CD14-positive monocyte (primary cell): ENCODE measurements around the gene FAM184A. TPM values are rescaled to one million over a fixed set of nuclear protein-coding genes. Genes with fewer than 3 reads are reported as not detected.

Source experiments
- DNase-seq, 3 donors: peaks; one replicate each; pipeline ENCODE4 v3.0.0-alpha.2; 2011 to 2022
- H2AFZ ChIP-seq: 2 replicates; pipeline ENCODE4 v1.6.0; 2012; ENCODE audit warnings: mild to moderate bottlenecking, low read depth, low read length, inconsistent platforms; ENCODE audit not compliant: insufficient read depth, poor library complexity, severe bottlenecking
- H3K27ac ChIP-seq, 2 donors: 1 replicate in 1 of 2; 2 replicates in 1 of 2; pipeline ENCODE4 v1.5.1; 2012 to 2013; ENCODE audit warnings: low read length in 2 of 2, control low read depth in 1 of 2, inconsistent platforms in 1 of 2, low read depth in 1 of 2, mild to moderate bottlenecking in 1 of 2
- H3K27me3 ChIP-seq, 2 donors: one replicate each; pipeline versions ENCODE4 v1.6.0 to v1.6.1; 2011 to 2013; ENCODE audit warnings: low read length in 2 of 2; ENCODE audit not compliant: control insufficient read depth in 2 of 2, insufficient read depth in 2 of 2
- H3K36me3 ChIP-seq, 2 donors: replicated peaks in 1 of 2; 1 replicate in 1 of 2; 2 replicates in 1 of 2; pipeline versions ENCODE4 v1.5.1 to v1.6.1; 2012 to 2013; ENCODE audit warnings: low read length in 2 of 2, control low read depth in 1 of 2, inconsistent platforms in 1 of 2, mild to moderate bottlenecking in 1 of 2; ENCODE audit not compliant: insufficient read depth in 2 of 2, control insufficient read depth in 1 of 2
- H3K4me1 ChIP-seq, 2 donors: 1 replicate in 1 of 2; 2 replicates in 1 of 2; pipeline versions ENCODE4 v1.5.1 to v1.6.1; 2012 to 2013; ENCODE audit warnings: low read length in 2 of 2, control low read depth in 1 of 2, inconsistent platforms in 1 of 2, mild to moderate bottlenecking in 1 of 2, moderate library complexity in 1 of 2; ENCODE audit not compliant: insufficient read depth in 2 of 2, control insufficient read depth in 1 of 2
- H3K4me2 ChIP-seq: replicated peaks from 2 replicates; pipeline ENCODE3; 2012; ENCODE audit warnings: low read length, moderate library complexity, mild to moderate bottlenecking; ENCODE audit not compliant: poor library complexity, severe bottlenecking; ENCODE audit errors: extremely low read depth
- H3K4me3 ChIP-seq, 3 experiments: fragments of 200-600 bp in 1 of 3; sonication (generic) in 1 of 3; replicated peaks in 1 of 3; 1 replicate in 2 of 3; 2 replicates in 1 of 3; pipeline ENCODE4 v1.5.1; 2011 to 2013; ENCODE audit warnings: low read length in 3 of 3, mild to moderate bottlenecking in 3 of 3, control low read depth in 2 of 3, low read depth in 2 of 3, inconsistent platforms in 1 of 3, moderate library complexity in 1 of 3
- H3K79me2 ChIP-seq: 2 replicates; pipeline ENCODE4 v1.6.0; 2012; ENCODE audit warnings: mild to moderate bottlenecking, control low read depth, inconsistent platforms, low read length, moderate library complexity; ENCODE audit not compliant: insufficient read depth
- H3K9ac ChIP-seq: 2 replicates; pipeline ENCODE4 v1.6.0; 2017; ENCODE audit warnings: low read length, mild to moderate bottlenecking; ENCODE audit not compliant: insufficient read depth, poor library complexity, severe bottlenecking
- H3K9me3 ChIP-seq, 2 donors: replicated peaks in 1 of 2; 1 replicate in 1 of 2; 2 replicates in 1 of 2; pipeline versions ENCODE4 v1.5.1 to v1.6.1; 2012 to 2013; ENCODE audit warnings: low read length in 2 of 2, control low read depth in 1 of 2; ENCODE audit not compliant: control insufficient read depth in 1 of 2, insufficient read depth in 1 of 2
- H4K20me1 ChIP-seq: 2 replicates; pipeline ENCODE4 v1.6.0; 2012; ENCODE audit warnings: mild to moderate bottlenecking, low read length, control low read depth, moderate library complexity; ENCODE audit not compliant: insufficient read depth
- H3K27ac Mint-ChIP-seq, 7 donors: one replicate each; pipeline ENCODE4 v1.8.0; 2020; ENCODE audit warnings: mild to moderate bottlenecking in 7 of 7, mixed read lengths in 7 of 7, moderate library complexity in 6 of 7, inconsistent platforms in 2 of 7
- H3K27me3 Mint-ChIP-seq, 3 donors: one replicate each; pipeline ENCODE4 v1.8.0; 2021 to 2022; ENCODE audit warnings: low read depth in 3 of 3, mild to moderate bottlenecking in 3 of 3, mixed read lengths in 3 of 3, moderate library complexity in 3 of 3, inconsistent platforms in 1 of 3
- H3K36me3 Mint-ChIP-seq, 2 donors: one replicate each; pipeline ENCODE4 v1.8.0; 2020; ENCODE audit warnings: mixed read lengths in 2 of 2, inconsistent platforms in 1 of 2, mild to moderate bottlenecking in 1 of 2
- H3K4me1 Mint-ChIP-seq: one replicate; pipeline ENCODE4 v1.8.0; 2020; ENCODE audit warnings: mild to moderate bottlenecking, mixed read lengths
- H3K4me3 Mint-ChIP-seq, 2 donors: one replicate each; pipeline ENCODE4 v1.8.0; 2020; ENCODE audit warnings: mild to moderate bottlenecking in 2 of 2, mixed read lengths in 2 of 2, moderate library complexity in 1 of 2
- H3K9me3 Mint-ChIP-seq, 7 donors: one replicate each; pipeline ENCODE4 v1.8.0; 2020 to 2022; ENCODE audit warnings: mixed read lengths in 7 of 7, mild to moderate bottlenecking in 6 of 7, moderate library complexity in 6 of 7, inconsistent platforms in 2 of 7
- CTCF ChIP-seq: fragments of 200-600 bp; IDR thresholded peaks from one replicate; pipeline ENCODE4 v1.8.0; 2022; ENCODE audit warnings: antibody characterized with exemption, mild to moderate bottlenecking
- WGBS: methylation state at CpG from one replicate; pipeline ENCODE4 v1.1.5; 2013; ENCODE audit warnings: missing lambda C conversion rate; ENCODE audit not compliant: insufficient coverage; 5-methylcytosine and 5-hydroxymethylcytosine counted together
- intact Hi-C, 2 donors: fragments of 100-400 bp; cut with micrococcal nuclease; formaldehyde crosslinking; loops; one replicate each; pipeline versions ENCODE4 v1.15.0 to v1.15.1; 2023
- polyA plus RNA-seq, 3 donors: library from polyadenylated mRNA; depleted of rRNA in 1 of 3; unstranded in 2 of 3; stranded (reverse) in 1 of 3; fragments of 300-500 nt in 2 of 3; fragments of >200 nt in 1 of 3; fragmentation: Illumina TruSeq in 2 of 3; gene quantifications; 1 replicate in 2 of 3; 2 replicates in 1 of 3; pipeline ENCODE4 v1.2.3, GENCODE V29; 2012 to 2021

The FAM184A gene
- polyA plus RNA-seq, 3 donors: not detected

- H3K36me3 Mint-ChIP-seq: no peaks in the 10 kb centered on the region
- Histone ChIP-seq H3K4me2 (no peak overlapping the region), H3K9ac (no peak overlapping the region), H3K79me2 (no peaks in the 10 kb centered on the region), H3K27ac (no peak overlapping the region), H3K27me3 (no peaks in the 10 kb centered on the region), H3K4me3 (no peak overlapping the region), H3K36me3 (no peaks in the 10 kb centered on the region), H3K9me3 (no peaks in the 10 kb centered on the region), H4K20me1 (no peaks in the 10 kb centered on the region), H3K4me1 (no peaks in the 10 kb centered on the region), H2AFZ (no peak overlapping the region)
- no CpG with 5 or more reads among the region's 4 CpGs for WGBS
- H3K4me3 Mint-ChIP-seq: no peak overlapping the region
- H3K9me3 Mint-ChIP-seq: peaks cover 0 to 3% (median 0%) of the 10 kb centered on the region in 7 donors
- TF ChIP-seq CTCF: no peak
- no peaks in the 10 kb centered on the region for H3K4me1 Mint-ChIP-seq
- no peak for DNase-seq
- peaks cover 0 to 2% (median 0%) of the 10 kb centered on the region in 3 donors for H3K27me3 Mint-ChIP-seq
- intact Hi-C loops: no loop called here
- H3K27ac Mint-ChIP-seq: peak overlapping the region in 1 of 7 donors; percentile 63
Observed at GRCh38 chr6:118996289-118996820, 82.1 kb downstream of the FAM184A start.

GRCh38 chr6:118993803-118994251, 84.6 kb downstream of the FAM184A start:
- Histone ChIP-seq H4K20me1 (no peaks in the 10 kb centered on the region), H3K27ac (no peak overlapping the region), H3K4me3 (no peak overlapping the region), H3K9me3 (no peaks in the 10 kb centered on the region), H3K27me3 (no peaks in the 10 kb centered on the region), H3K9ac (no peak overlapping the region), H3K4me2 (no peak overlapping the region), H3K79me2 (no peaks in the 10 kb centered on the region), H3K36me3 (no peaks in the 10 kb centered on the region), H2AFZ (no peak overlapping the region), H3K4me1 (no peaks in the 10 kb centered on the region)
- Mint-ChIP-seq H3K27me3 (peaks cover 0 to 2% (median 0%) of the 10 kb centered on the region in 3 donors), H3K36me3 (no peaks in the 10 kb centered on the region), H3K4me1 (no peaks in the 10 kb centered on the region), H3K4me3 (no peak overlapping the region), H3K9me3 (peaks cover 0 to 3% (median 0%) of the 10 kb centered on the region in 7 donors), H3K27ac (no peak overlapping the region)
- TF ChIP-seq CTCF: no peak
- intact Hi-C loops: no loop called here
- DNase-seq: no peak
- 100% methylated on average over 3 of the region's 3 CpGs for WGBS
